Sciatic nerve (tissue), 2 donors: ENCODE results near the gene ACOX2. TPM values are rescaled to one million over a fixed set of nuclear protein-coding genes. Genes with fewer than 3 reads are reported as not detected.
A peak's percentile ranks its signal among the peaks of the same experiment; 100 is the strongest.

Source experiments
- ATAC-seq: fragments of 200-7000 bp; cut with Tn5 transposase; one replicate; pipeline ENCODE4 v1.9.1; 2020; ENCODE audit warnings: mild to moderate bottlenecking, moderate library complexity
- DNase-seq: peaks from one replicate; pipeline ENCODE4 v3.0.0-alpha.2; 2020; ENCODE audit warnings: low spot score
- intact Hi-C: fragments of 100-400 bp; cut with DNase I; formaldehyde crosslinking; loops from one replicate; pipeline ENCODE4 v1.14.2; 2022
- total RNA-seq: library from RNA; stranded (reverse); fragmentation: NEBNext Ultra II Directional; extraction: Animal tissue kit (Norgen Biotek cat#: 25700); gene quantifications from one replicate; pipeline ENCODE4 v1.2.1, GENCODE V29; 2021
- donor health status: DM: no; HTN: no; CAD: no.
- donor health status: DM: no; HTN: no; CAD: no.

The ACOX2 gene
- 31.0 TPM for total RNA-seq

GRCh38 chr3:58536501-58537411 lies at the start of gene ACOX2:
Gene ACOX2, minus strand, starts transcription at chr3:58537190. Its CDS starts 2,084 bp downstream, at chr3:58535106.
- peak; percentile 82 for DNase-seq
- ATAC-seq = peak; percentile 96
- intact Hi-C loops = no loop called here

- intact Hi-C loops = no loop called here
- ATAC-seq (no peak), DNase-seq (no peak)
These were observed 49.0 kb upstream of the ACOX2 start for GRCh38 chr3:58585994-58586393.

- intact Hi-C loops = no loop called here
- ATAC-seq (peak; percentile 92), DNase-seq (peak; percentile 88)
These were observed 48.2 kb upstream of the ACOX2 start for GRCh38 chr3:58585005-58585786.

GRCh38 chr3:58584690-58585004 lies 47.7 kb upstream of the ACOX2 start:
- intact Hi-C loops = no loop called here
- DNase-seq = no peak
- ATAC-seq = no peak

- ATAC-seq (peak; percentile 1), DNase-seq (no peak)
- intact Hi-C loops = no loop called here
These were observed 44.5 kb upstream of the ACOX2 start for GRCh38 chr3:58581328-58582091.

- peak; percentile 64 for ATAC-seq
- DNase-seq = no peak
- intact Hi-C loops = no loop called here
These were observed 43.9 kb upstream of the ACOX2 start for GRCh38 chr3:58580826-58581327.

GRCh38 chr3:58578873-58579272 lies 41.9 kb upstream of the ACOX2 start:
- DNase-seq (no peak), ATAC-seq (no peak)
- intact Hi-C loops = no loop called here

GRCh38 chr3:58577269-58577821 lies 40.4 kb upstream of the ACOX2 start, which contains the start of gene FAM107A:
Gene FAM107A, minus strand, starts transcription at chr3:58577391. Its CDS starts 7,531 bp downstream, at chr3:58569860.
- intact Hi-C loops = no loop called here
- DNase-seq (no peak), ATAC-seq (peak; percentile 81)

- intact Hi-C loops = no loop called here
- DNase-seq = no peak
- ATAC-seq = no peak
These were observed 39.7 kb upstream of the ACOX2 start for GRCh38 chr3:58576716-58577115.

GRCh38 chr3:58575971-58576652 lies 39.1 kb upstream of the ACOX2 start:
- intact Hi-C loops = no loop called here
- DNase-seq (no peak), ATAC-seq (no peak)

GRCh38 chr3:58574682-58575081 lies 37.7 kb upstream of the ACOX2 start:
- DNase-seq = no peak
- intact Hi-C loops = no loop called here
- no peak for ATAC-seq

- DNase-seq = no peak
These were observed 37.1 kb upstream of the ACOX2 start for GRCh38 chr3:58574106-58574505.

GRCh38 chr3:58573640-58574039 lies 36.6 kb upstream of the ACOX2 start:
- DNase-seq = no peak
- intact Hi-C loops = no loop called here
- peak; percentile 27 for ATAC-seq

More at GRCh38 chr3:58574106-58574505, 37.1 kb upstream of the ACOX2 start:
- intact Hi-C loops = no loop called here
- no peak for ATAC-seq

GRCh38 chr3:58572634-58573230 lies 35.7 kb upstream of the ACOX2 start:
- DNase-seq (no peak), ATAC-seq (no peak)
- intact Hi-C loops = no loop called here

GRCh38 chr3:58572013-58572633 lies 35.1 kb upstream of the ACOX2 start:
- ATAC-seq (no peak), DNase-seq (no peak)
- intact Hi-C loops = no loop called here

GRCh38 chr3:58570851-58571250 lies 33.9 kb upstream of the ACOX2 start:
- DNase-seq = no peak
- ATAC-seq = no peak
- intact Hi-C loops = no loop called here

- ATAC-seq (no peak), DNase-seq (no peak)
- intact Hi-C loops = loop anchor here (5.0 kb wide), 1 partner anchor 63 kb away; no protein-coding TSS in a partner anchor
These were observed 32.5 kb upstream of the ACOX2 start for GRCh38 chr3:58569287-58570001.
